ENCODE measurements around the gene PHF21A. TPM values are rescaled to one million over a fixed set of nuclear protein-coding genes. Genes with fewer than 3 reads are reported as not detected.

PHF21A gene
- total RNA-seq, 2 donors from 2014 or later = 27.6 to 35.5 TPM

GRCh38 chr11:45932217-45932616, 189.0 kb downstream of the PHF21A start:
- DNase-seq (ENCODE audit: low spot score) = no peak
- H3K9me3 ChIP-seq = no peaks in the 10 kb centered on the region
- H3K4me1 ChIP-seq = peaks cover 0 to 14% of the 10 kb centered on the region in 2 donors
- H3K27me3 ChIP-seq = no peaks in the 10 kb centered on the region
- TF ChIP-seq CTCF (IDR thresholded peaks at IDR 0.05) = no peak
- H3K4me3 ChIP-seq = no peak overlapping the region
- no peak overlapping the region for H3K27ac ChIP-seq
- peaks cover 52% of the 10 kb centered on the region for H3K36me3 ChIP-seq

GRCh38 chr11:45931739-45932138, 189.5 kb downstream of the PHF21A start:
- no peak overlapping the region for H3K4me3 ChIP-seq
- no peaks in the 10 kb centered on the region for H3K9me3 ChIP-seq
- H3K4me1 ChIP-seq = peaks cover 0 to 14% of the 10 kb centered on the region in 2 donors
- TF ChIP-seq CTCF (IDR thresholded peaks at IDR 0.05) = no peak
- H3K27me3 ChIP-seq = no peaks in the 10 kb centered on the region
- peaks cover 47% of the 10 kb centered on the region for H3K36me3 ChIP-seq
- H3K27ac ChIP-seq = no peak overlapping the region
- no peak for DNase-seq (ENCODE audit: low spot score)

GRCh38 chr11:45930951-45931570, 190.2 kb downstream of the PHF21A start:
- no peak for TF ChIP-seq CTCF (IDR thresholded peaks at IDR 0.05)
- H3K36me3 ChIP-seq = peaks cover 41% of the 10 kb centered on the region
- no peak for DNase-seq (ENCODE audit: low spot score)
- no peak overlapping the region for H3K4me3 ChIP-seq
- peak overlapping the region in 1 of 2 donors; percentile 43 for H3K27ac ChIP-seq
- peaks cover 0 to 14% of the 10 kb centered on the region in 2 donors for H3K4me1 ChIP-seq
- no peaks in the 10 kb centered on the region for H3K9me3 ChIP-seq
- H3K27me3 ChIP-seq = no peaks in the 10 kb centered on the region

GRCh38 chr11:45930031-45930794, 191.0 kb downstream of the PHF21A start:
- DNase-seq (ENCODE audit: low spot score) = no peak
- peak overlapping the region in 1 of 2 donors; percentile 43 for H3K27ac ChIP-seq
- H3K27me3 ChIP-seq = no peaks in the 10 kb centered on the region
- H3K4me3 ChIP-seq = no peak overlapping the region
- H3K4me1 ChIP-seq = peaks cover 0 to 14% of the 10 kb centered on the region in 2 donors
- H3K36me3 ChIP-seq = peaks cover 32% of the 10 kb centered on the region
- TF ChIP-seq CTCF (IDR thresholded peaks at IDR 0.05) = no peak
- no peaks in the 10 kb centered on the region for H3K9me3 ChIP-seq

GRCh38 chr11:45929486-45930030, 191.7 kb downstream of the PHF21A start:
- no peaks in the 10 kb centered on the region for H3K27me3 ChIP-seq
- peaks cover 0 to 14% of the 10 kb centered on the region in 2 donors for H3K4me1 ChIP-seq
- no peak for DNase-seq (ENCODE audit: low spot score)
- TF ChIP-seq CTCF (IDR thresholded peaks at IDR 0.05) = no peak
- peaks cover 26% of the 10 kb centered on the region for H3K36me3 ChIP-seq
- H3K27ac ChIP-seq = no peak overlapping the region
- H3K4me3 ChIP-seq = no peak overlapping the region
- no peaks in the 10 kb centered on the region for H3K9me3 ChIP-seq

All from right atrium auricular region (tissue), 2 donors.